RWPE2 (cell line): ENCODE measurements around the gene DNAJC18.

Experiments
- ATAC-seq: fragments of 200-7000 bp; cut with Tn5 transposase; 3 replicates; pipeline ENCODE4 v1.9.1; 2021; ENCODE audit warnings: low read depth
- DNase-seq: peaks from one replicate; pipeline ENCODE4 v3.0.0-alpha.2; 2020; ENCODE audit warnings: low spot score
- H3K27ac ChIP-seq: fragments of 450-650 bp; 2 replicates; pipeline ENCODE4 v1.5.1; 2017; ENCODE audit warnings: mild to moderate bottlenecking; ENCODE audit not compliant: poor library complexity, severe bottlenecking
- H3K27me3 ChIP-seq: fragments of 250-450 bp; sonication (Bioruptor Pico); 2 replicates; pipeline ENCODE4 v1.5.1; 2021; ENCODE audit warnings: mild to moderate bottlenecking, moderate library complexity; ENCODE audit not compliant: insufficient read depth, poor library complexity, severe bottlenecking
- H3K36me3 ChIP-seq: fragments of 250-450 bp; sonication (Bioruptor Pico); 2 replicates; pipeline ENCODE4 v1.5.1; 2020; ENCODE audit warnings: low read depth, mild to moderate bottlenecking, moderate library complexity
- H3K4me1 ChIP-seq: fragments of 250-450 bp; sonication (Bioruptor Pico); 2 replicates; pipeline ENCODE4 v1.5.1; 2021; ENCODE audit warnings: mild to moderate bottlenecking, moderate library complexity; ENCODE audit not compliant: insufficient read depth, poor library complexity, severe bottlenecking
- H3K4me3 ChIP-seq: fragments of 250-450 bp; sonication (Bioruptor Pico); 2 replicates; pipeline ENCODE4 v1.5.1; 2021; ENCODE audit warnings: mild to moderate bottlenecking, moderate library complexity; ENCODE audit not compliant: severe bottlenecking
- H3K9me3 ChIP-seq: fragments of 250-450 bp; sonication (Bioruptor Pico); 2 replicates; pipeline ENCODE4 v1.5.1; 2021; ENCODE audit warnings: mild to moderate bottlenecking, moderate library complexity; ENCODE audit not compliant: severe bottlenecking
- TF ChIP-seq, protein P1 (sequence below): fragments of 450-650 bp; IDR thresholded peaks from one replicate; pipeline ENCODE4 v1.5.1; 2017; ENCODE audit warnings: mild to moderate bottlenecking, moderate library complexity; ENCODE audit not compliant: poor library complexity, severe bottlenecking

Gene DNAJC18

DNA sequence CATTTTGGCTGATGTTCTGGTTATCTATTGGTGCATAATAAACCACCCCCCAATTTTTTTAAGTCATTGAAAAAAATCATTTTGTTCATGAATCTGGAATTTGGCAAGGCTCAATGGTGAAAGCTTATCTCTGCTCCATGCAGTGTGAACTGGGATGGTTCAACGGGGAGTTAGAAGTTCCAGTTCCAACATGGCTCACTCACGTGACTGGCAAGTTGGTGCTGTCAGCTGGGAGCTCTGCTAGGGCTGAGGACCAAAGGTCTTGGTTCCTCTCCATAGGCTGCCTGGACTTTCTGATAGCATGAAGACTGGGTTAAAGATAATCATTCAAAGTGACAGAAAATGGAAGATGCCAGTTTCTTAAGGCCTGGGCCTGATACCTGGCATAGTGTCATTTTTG lies 32.4 kb downstream of the DNAJC18 start:
- H3K36me3 ChIP-seq, result no peaks in the 10 kb centered on the region
- peaks cover 10% of the 10 kb centered on the region for H3K4me1 ChIP-seq
- no peak overlapping the region for H3K27ac ChIP-seq
- ATAC-seq, result no peak
- no peaks in the 10 kb centered on the region for H3K9me3 ChIP-seq
- H3K27me3 ChIP-seq, result no peaks in the 10 kb centered on the region
- TF ChIP-seq, protein P1, sequence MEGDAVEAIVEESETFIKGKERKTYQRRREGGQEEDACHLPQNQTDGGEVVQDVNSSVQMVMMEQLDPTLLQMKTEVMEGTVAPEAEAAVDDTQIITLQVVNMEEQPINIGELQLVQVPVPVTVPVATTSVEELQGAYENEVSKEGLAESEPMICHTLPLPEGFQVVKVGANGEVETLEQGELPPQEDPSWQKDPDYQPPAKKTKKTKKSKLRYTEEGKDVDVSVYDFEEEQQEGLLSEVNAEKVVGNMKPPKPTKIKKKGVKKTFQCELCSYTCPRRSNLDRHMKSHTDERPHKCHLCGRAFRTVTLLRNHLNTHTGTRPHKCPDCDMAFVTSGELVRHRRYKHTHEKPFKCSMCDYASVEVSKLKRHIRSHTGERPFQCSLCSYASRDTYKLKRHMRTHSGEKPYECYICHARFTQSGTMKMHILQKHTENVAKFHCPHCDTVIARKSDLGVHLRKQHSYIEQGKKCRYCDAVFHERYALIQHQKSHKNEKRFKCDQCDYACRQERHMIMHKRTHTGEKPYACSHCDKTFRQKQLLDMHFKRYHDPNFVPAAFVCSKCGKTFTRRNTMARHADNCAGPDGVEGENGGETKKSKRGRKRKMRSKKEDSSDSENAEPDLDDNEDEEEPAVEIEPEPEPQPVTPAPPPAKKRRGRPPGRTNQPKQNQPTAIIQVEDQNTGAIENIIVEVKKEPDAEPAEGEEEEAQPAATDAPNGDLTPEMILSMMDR, result no peak
- H3K4me3 ChIP-seq, result no peak overlapping the region
- peak; percentile 11 for DNase-seq

DNA sequence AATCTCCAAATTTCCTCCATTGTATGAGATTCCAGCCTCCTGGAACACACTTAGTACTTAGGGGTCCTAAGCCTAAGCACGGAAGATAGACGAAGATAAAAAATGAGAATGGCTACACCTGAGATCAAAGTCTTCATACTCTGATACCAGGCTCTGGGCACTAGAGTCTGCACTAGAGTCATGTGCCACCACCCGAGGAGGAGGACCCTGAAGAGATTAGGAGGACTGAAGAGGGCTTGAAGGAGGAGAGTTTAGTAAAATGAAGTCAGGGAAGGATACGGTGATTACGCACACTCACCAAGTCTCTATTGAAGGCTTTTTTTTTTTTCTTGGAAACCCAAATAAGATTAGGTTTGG lies 34.9 kb downstream of the DNAJC18 start:
- peaks cover 10% of the 10 kb centered on the region for H3K4me1 ChIP-seq
- no peaks in the 10 kb centered on the region for H3K27me3 ChIP-seq
- TF ChIP-seq, protein P1, result no peak
- no peaks in the 10 kb centered on the region for H3K36me3 ChIP-seq
- DNase-seq (no peak), ATAC-seq (no peak)
- no peaks in the 10 kb centered on the region for H3K9me3 ChIP-seq
- peak overlapping the region; percentile 39 for H3K4me3 ChIP-seq
- H3K27ac ChIP-seq, result peak overlapping the region; percentile 76

DNA sequence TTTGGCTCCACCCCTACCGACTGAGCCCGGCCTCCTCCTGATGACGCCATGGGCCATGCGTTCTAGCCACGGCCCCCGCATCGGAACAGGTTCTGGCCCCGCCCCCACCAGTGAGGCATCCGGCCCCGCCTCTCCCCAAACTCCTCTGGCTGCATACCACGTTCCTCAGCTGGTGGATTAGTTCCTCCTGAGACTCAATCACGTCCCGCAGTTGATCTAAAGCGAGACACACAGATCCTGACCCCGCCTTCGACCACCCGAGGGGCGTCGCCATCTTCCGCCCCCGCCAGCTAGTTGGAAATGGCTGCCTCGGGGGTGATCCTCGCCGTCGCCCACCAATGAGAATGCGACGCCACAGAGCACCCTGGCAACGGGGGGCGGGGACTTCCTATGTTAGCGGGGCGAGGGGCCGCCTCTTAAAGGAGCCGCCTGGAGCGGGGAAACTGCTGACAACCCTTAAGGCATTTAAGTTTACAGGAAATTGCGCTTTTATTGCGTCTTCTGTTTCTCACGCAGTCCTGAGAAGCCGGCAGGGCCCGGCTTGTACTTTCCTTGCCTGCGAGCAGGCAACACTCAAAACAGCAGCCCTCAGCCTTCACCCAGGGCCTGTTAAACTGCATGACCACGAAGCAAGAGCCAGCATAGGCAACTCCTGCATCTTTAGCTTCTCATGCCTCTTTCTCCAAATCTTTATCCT lies 35.4 kb downstream of the DNAJC18 start, which contains the start of gene SPATA24:
TSS of gene SPATA24 (minus strand) at position 303 of the 697 bp plus-strand sequence. CDS start at position 274, 29 bp downstream.
- Histone ChIP-seq H3K9me3 (no peaks in the 10 kb centered on the region), H3K27ac (peak within 1 kb of the TSS; percentile 76), H3K4me3 (peak within 1 kb of the TSS; percentile 39), H3K27me3 (no peaks in the 10 kb centered on the region), H3K36me3 (no peaks in the 10 kb centered on the region), H3K4me1 (peaks cover 10% of the 10 kb centered on the region)
- TF ChIP-seq, protein P1, result no peak
- peak; percentile 99 for DNase-seq
- ATAC-seq, result peak; percentile 93

DNA sequence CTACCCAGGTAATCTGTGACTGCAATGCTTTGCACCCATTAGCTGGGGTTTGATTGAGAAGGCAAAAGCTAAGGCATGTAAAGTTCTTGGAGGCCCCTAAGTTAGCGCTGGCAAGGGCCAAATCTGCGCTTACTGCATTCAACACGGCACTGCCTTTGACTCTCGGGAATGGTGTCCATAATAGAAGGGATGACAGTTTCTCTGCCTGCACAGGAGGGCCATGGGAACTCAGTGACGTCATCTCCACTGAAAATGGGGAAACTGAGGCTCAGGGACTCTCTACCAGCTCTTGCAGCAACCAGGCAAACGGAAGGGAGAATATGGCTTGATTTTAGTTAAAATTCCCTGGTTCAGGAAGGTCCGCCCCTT lies 35.9 kb downstream of the DNAJC18 start:
- H3K27me3 ChIP-seq, result no peaks in the 10 kb centered on the region
- peak overlapping the region; percentile 76 for H3K27ac ChIP-seq
- H3K36me3 ChIP-seq, result no peaks in the 10 kb centered on the region
- no peak for DNase-seq
- no peaks in the 10 kb centered on the region for H3K9me3 ChIP-seq
- ATAC-seq, result peak; percentile 4
- H3K4me1 ChIP-seq, result peaks cover 10% of the 10 kb centered on the region
- TF ChIP-seq, protein P1, result no peak
- H3K4me3 ChIP-seq, result peak overlapping the region; percentile 39

DNA sequence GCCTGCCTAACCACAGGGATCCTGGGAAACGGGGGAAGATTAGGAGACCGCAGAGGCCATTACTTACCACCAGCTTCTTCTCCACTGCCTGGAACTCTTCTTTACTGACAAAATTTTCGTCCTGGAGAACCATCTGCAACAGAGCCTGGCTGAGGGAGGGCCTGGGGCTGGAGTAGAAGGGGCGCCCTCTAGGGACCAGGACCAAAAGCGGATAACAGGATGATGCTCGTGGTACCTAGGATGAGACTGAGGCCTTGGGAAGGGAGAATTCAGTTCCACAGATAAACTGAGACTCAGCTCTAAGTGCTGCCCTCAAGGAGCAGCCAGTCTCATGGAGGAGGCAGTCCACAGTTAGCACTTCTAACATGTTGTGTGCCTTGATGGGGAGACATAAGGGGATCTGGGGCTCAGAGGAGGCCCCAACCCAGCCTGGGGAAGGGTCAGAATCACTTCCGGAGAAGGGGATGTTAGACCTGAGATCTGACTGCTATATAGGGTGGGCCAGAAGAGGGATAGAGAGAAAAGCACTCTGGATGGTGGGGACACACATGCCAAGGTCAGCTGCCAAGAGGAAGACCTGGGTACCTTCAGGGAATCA lies 36.7 kb downstream of the DNAJC18 start:
- no peak overlapping the region for H3K4me3 ChIP-seq
- DNase-seq (no peak), ATAC-seq (no peak)
- H3K9me3 ChIP-seq, result no peaks in the 10 kb centered on the region
- H3K27ac ChIP-seq, result peak overlapping the region; percentile 76
- no peaks in the 10 kb centered on the region for H3K27me3 ChIP-seq
- TF ChIP-seq, protein P1, result peak; percentile 62
- H3K36me3 ChIP-seq, result no peaks in the 10 kb centered on the region
- peaks cover 10% of the 10 kb centered on the region for H3K4me1 ChIP-seq
